Neuronal stem cell (in vitro differentiated cells): ENCODE results near the gene RFC5.

Experiments used
- DNase-seq: peaks from one replicate; pipeline ENCODE4 v3.0.0-alpha.2; 2013; ENCODE audit warnings: low spot score
- H2AFZ ChIP-seq: one replicate; pipeline ENCODE4 v1.6.1; 2013; ENCODE audit warnings: mild to moderate bottlenecking, low read length, inconsistent platforms
- H2AK5ac ChIP-seq: 2 replicates; pipeline ENCODE4 v1.6.1; 2013; ENCODE audit warnings: low read depth, mild to moderate bottlenecking, inconsistent platforms, low read length, moderate library complexity, mixed read lengths
- H2BK120ac ChIP-seq: 2 replicates; pipeline ENCODE4 v1.6.1; 2013; ENCODE audit warnings: low read depth, mild to moderate bottlenecking, inconsistent platforms, low read length, moderate library complexity, mixed read lengths
- H2BK12ac ChIP-seq: one replicate; pipeline ENCODE4 v1.6.1; 2013; ENCODE audit warnings: low read length, inconsistent platforms
- H2BK15ac ChIP-seq: 2 replicates; pipeline ENCODE4 v1.6.1; 2013; ENCODE audit warnings: mild to moderate bottlenecking, low read length, inconsistent platforms, mixed read lengths
- H2BK5ac ChIP-seq: one replicate; pipeline ENCODE4 v1.6.1; 2013; ENCODE audit warnings: inconsistent platforms, mild to moderate bottlenecking, low read length, moderate library complexity
- H3K14ac ChIP-seq: one replicate; pipeline ENCODE4 v1.6.1; 2013; ENCODE audit warnings: low read length, inconsistent platforms
- H3K18ac ChIP-seq: 2 replicates; pipeline ENCODE4 v1.6.1; 2013; ENCODE audit warnings: low read length, inconsistent platforms
- H3K23ac ChIP-seq: 2 replicates; pipeline ENCODE4 v1.6.1; 2013; ENCODE audit warnings: low read depth, mild to moderate bottlenecking, mixed read lengths, low read length, inconsistent platforms; ENCODE audit not compliant: poor library complexity
- H3K27ac ChIP-seq: replicated peaks from 3 replicates; pipeline ENCODE4 v1.5.1; 2013; ENCODE audit warnings: low read length, inconsistent platforms
- H3K27me3 ChIP-seq, 3 experiments: 2 replicates each; pipeline ENCODE4 v1.6.1; 2013; ENCODE audit warnings: low read length in 3 of 3, mild to moderate bottlenecking in 2 of 3, inconsistent platforms in 1 of 3, low read depth in 1 of 3, mixed read lengths in 1 of 3, moderate library complexity in 1 of 3; ENCODE audit not compliant: control insufficient read depth in 3 of 3, insufficient read depth in 3 of 3
- H3K36me3 ChIP-seq, 2 donors: replicated peaks in 1 of 2; 2 replicates each; pipeline ENCODE4 v1.6.1; 2013; ENCODE audit warnings: low read length in 2 of 2; ENCODE audit not compliant: control insufficient read depth in 2 of 2, insufficient read depth in 2 of 2
- H3K4ac ChIP-seq: 2 replicates; pipeline ENCODE4 v1.6.1; 2013; ENCODE audit warnings: inconsistent platforms, mild to moderate bottlenecking, low read length, moderate library complexity
- H3K4me1 ChIP-seq, 2 donors: 1 replicate in 1 of 2; 2 replicates in 1 of 2; pipeline ENCODE4 v1.6.1; 2013; ENCODE audit warnings: low read length in 2 of 2, low read depth in 1 of 2; ENCODE audit not compliant: control insufficient read depth in 2 of 2, insufficient read depth in 1 of 2
- H3K4me2 ChIP-seq: one replicate; pipeline ENCODE4 v1.6.1; 2013; ENCODE audit warnings: mild to moderate bottlenecking, low read length, inconsistent platforms; ENCODE audit not compliant: insufficient read depth, poor library complexity, severe bottlenecking
- H3K4me3 ChIP-seq, 2 donors: 2 replicates each; pipeline ENCODE4 v1.5.1; 2013; ENCODE audit warnings: low read length in 2 of 2, mild to moderate bottlenecking in 2 of 2, inconsistent platforms in 1 of 2, moderate library complexity in 1 of 2
- H3K79me1 ChIP-seq: one replicate; pipeline ENCODE4 v1.6.1; 2013; ENCODE audit warnings: low read depth, mild to moderate bottlenecking, inconsistent platforms, low read length, moderate library complexity
- H3K9ac ChIP-seq: one replicate; pipeline ENCODE4 v1.6.1; 2013; ENCODE audit warnings: mild to moderate bottlenecking, low read depth, low read length, inconsistent platforms; ENCODE audit not compliant: poor library complexity
- H3K9me3 ChIP-seq, 2 donors: replicated peaks in 1 of 2; 2 replicates each; pipeline versions ENCODE3 to v1.6.1; 2013; ENCODE audit warnings: low read length in 2 of 2, mild to moderate bottlenecking in 2 of 2, inconsistent platforms in 1 of 2, low read depth in 1 of 2, mixed read lengths in 1 of 2, moderate library complexity in 1 of 2; ENCODE audit not compliant: control insufficient read depth in 2 of 2, insufficient read depth in 1 of 2
- H4K8ac ChIP-seq: one replicate; pipeline ENCODE4 v1.6.1; 2013; ENCODE audit warnings: low read depth, mild to moderate bottlenecking, inconsistent platforms, low read length, moderate library complexity
- H4K91ac ChIP-seq: one replicate; pipeline ENCODE4 v1.6.1; 2013; ENCODE audit warnings: low read length, low read depth, mild to moderate bottlenecking, inconsistent platforms; ENCODE audit not compliant: poor library complexity
- WGBS, 2 donors: extraction: QIAGEN DNeasy Blood & Tissue Kit; methylation state at CpG; one replicate each; pipeline ENCODE4 v1.1.7; 2013; ENCODE audit warnings: missing lambda C conversion rate in 2 of 2, mixed read lengths in 1 of 2; ENCODE audit not compliant: insufficient read length in 2 of 2, insufficient replicate concordance in 1 of 2; ENCODE audit errors: extremely low coverage in 2 of 2; 5-methylcytosine and 5-hydroxymethylcytosine counted together

Gene RFC5

DNA sequence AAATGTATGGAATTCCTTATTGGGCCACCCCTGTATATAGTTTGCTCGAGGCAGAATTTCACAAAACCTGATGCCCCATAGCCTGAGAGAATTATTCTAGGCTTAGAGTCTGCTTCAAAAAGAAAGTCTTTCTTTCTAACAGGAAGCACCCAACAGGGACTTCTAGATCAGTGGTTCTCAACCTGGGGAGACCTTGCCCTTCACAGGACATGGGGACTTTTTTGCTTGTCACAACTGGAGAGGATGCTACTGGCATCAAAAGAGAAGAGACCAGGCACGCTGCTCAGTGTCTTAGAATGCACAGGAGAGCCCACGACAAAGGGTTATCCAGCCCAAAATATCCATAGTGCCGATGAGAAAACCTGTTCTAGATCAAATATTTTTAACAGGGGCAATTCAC, 25.6 kb downstream of the RFC5 start:
- Histone ChIP-seq H3K4me2 (no peak overlapping the region), H2BK120ac (no peak overlapping the region), H3K27ac (no peak overlapping the region), H3K9ac (no peak overlapping the region), H2BK12ac (no peak overlapping the region), H3K4me3 (no peak overlapping the region), H4K8ac (no peak overlapping the region), H3K9me3 (no peaks in the 10 kb centered on the region), H4K91ac (no peak overlapping the region), H3K23ac (no peak overlapping the region), H2BK5ac (no peak overlapping the region), H2BK15ac (no peak overlapping the region), H3K27me3 (no peaks in the 10 kb centered on the region), H3K18ac (no peak overlapping the region), H3K79me1 (no peaks in the 10 kb centered on the region), H3K4ac (no peak overlapping the region), H3K14ac (no peak overlapping the region), H2AK5ac (no peak overlapping the region), H2AFZ (no peak overlapping the region), H3K4me1 (no peaks in the 10 kb centered on the region), H3K36me3 (peaks cover 22 to 92% of the 10 kb centered on the region in 2 donors)
- no peak for DNase-seq
- no CpG with 5 or more reads among the region's 4 CpGs for WGBS, 2 donors

DNA sequence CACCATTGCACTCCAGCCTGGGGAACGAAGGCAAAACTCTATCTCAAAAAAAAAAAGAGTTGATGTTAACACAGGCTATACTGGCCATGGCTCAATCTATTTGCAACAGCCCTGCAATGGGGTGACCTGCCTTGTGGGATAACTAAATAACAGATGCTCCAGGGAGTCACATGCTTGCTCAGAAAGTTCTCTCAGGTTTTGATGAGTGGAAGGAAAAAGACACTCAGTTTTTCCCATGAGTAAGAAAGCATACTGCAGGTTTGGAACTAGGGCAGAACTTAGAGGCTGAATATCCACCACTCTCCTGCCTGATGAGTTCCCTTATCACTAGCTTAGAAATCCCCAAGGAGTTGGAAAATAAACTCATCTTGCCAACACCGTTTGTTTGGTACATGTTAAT, 27.6 kb downstream of the RFC5 start:
- no peak overlapping the region for H3K14ac ChIP-seq
- no peak overlapping the region for H4K91ac ChIP-seq
- H4K8ac ChIP-seq, result no peak overlapping the region
- no peak for DNase-seq
- no peak overlapping the region for H2AK5ac ChIP-seq
- no peak overlapping the region for H3K4me2 ChIP-seq
- H2BK15ac ChIP-seq, result no peak overlapping the region
- H2BK12ac ChIP-seq, result no peak overlapping the region
- H3K36me3 ChIP-seq, result peaks cover 20 to 92% of the 10 kb centered on the region in 2 donors
- no peak overlapping the region for H3K23ac ChIP-seq
- no peaks in the 10 kb centered on the region for H3K79me1 ChIP-seq
- no peak overlapping the region for H3K18ac ChIP-seq
- no peaks in the 10 kb centered on the region for H3K9me3 ChIP-seq
- H3K4ac ChIP-seq, result no peak overlapping the region
- H2BK5ac ChIP-seq, result no peak overlapping the region
- no peak overlapping the region for H3K27ac ChIP-seq
- no peak overlapping the region for H3K9ac ChIP-seq
- no peak overlapping the region for H2AFZ ChIP-seq
- H2BK120ac ChIP-seq, result no peak overlapping the region
- no peak overlapping the region for H3K4me3 ChIP-seq
- H3K4me1 ChIP-seq, result no peaks in the 10 kb centered on the region
- no peaks in the 10 kb centered on the region for H3K27me3 ChIP-seq
- WGBS, 2 donors, result no CpG with 5 or more reads among the region's 2 CpGs

DNA sequence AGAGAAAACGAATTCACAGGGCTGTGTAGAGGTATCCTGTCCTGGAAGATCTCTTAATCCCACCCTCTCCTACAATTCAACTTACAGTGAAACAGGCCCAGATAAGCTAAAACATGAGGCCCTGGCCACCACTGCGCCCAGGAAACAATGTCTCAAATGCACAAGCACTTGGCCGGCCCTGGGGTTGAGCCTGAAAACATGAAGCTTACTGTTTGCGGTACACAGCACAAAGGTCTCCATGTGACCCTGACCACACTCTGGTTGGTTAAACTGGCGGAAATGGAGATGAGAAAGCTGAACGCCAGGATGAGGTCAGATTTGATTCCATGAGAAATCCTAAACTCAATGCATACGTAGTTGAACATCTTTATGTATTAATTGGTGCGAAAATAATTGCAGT, 28.1 kb downstream of the RFC5 start:
- no peak overlapping the region for H2AFZ ChIP-seq
- no peak overlapping the region for H3K9ac ChIP-seq
- H2BK15ac ChIP-seq, result no peak overlapping the region
- H3K4me3 ChIP-seq, result no peak overlapping the region
- no peaks in the 10 kb centered on the region for H3K27me3 ChIP-seq
- H3K4me1 ChIP-seq, result no peaks in the 10 kb centered on the region
- no peak overlapping the region for H3K14ac ChIP-seq
- no peaks in the 10 kb centered on the region for H3K79me1 ChIP-seq
- no peak overlapping the region for H3K23ac ChIP-seq
- no peak overlapping the region for H2BK12ac ChIP-seq
- no peak overlapping the region for H3K4me2 ChIP-seq
- no CpG with 5 or more reads among the region's 8 CpGs for WGBS, 2 donors
- H2AK5ac ChIP-seq, result no peak overlapping the region
- H3K36me3 ChIP-seq, result peaks cover 18 to 92% of the 10 kb centered on the region in 2 donors
- H4K91ac ChIP-seq, result no peak overlapping the region
- no peak overlapping the region for H3K4ac ChIP-seq
- H2BK5ac ChIP-seq, result no peak overlapping the region
- H4K8ac ChIP-seq, result no peak overlapping the region
- no peak overlapping the region for H2BK120ac ChIP-seq
- H3K27ac ChIP-seq, result no peak overlapping the region
- no peak for DNase-seq
- no peaks in the 10 kb centered on the region for H3K9me3 ChIP-seq
- no peak overlapping the region for H3K18ac ChIP-seq

DNA sequence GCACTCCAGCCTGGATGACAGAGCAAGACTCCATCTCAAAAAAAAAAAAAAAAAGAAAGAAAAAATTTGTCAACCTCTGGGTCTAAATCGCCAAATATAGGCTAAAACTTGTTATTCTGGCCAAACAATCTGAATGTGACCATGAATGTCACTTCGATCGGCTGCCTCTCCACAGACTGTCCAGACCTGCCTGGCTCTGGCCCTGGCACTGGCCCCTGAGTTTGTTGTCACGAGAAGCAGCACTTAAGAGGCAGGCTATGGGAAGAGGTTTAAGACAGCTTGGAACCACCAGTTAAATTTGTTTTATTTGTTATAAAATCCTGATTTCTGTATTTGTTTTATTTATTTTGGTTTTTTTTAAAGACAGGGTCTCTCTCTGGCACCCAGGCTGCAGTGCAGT, 29.9 kb downstream of the RFC5 start:
- Histone ChIP-seq H3K14ac (no peak overlapping the region), H2AK5ac (no peak overlapping the region), H3K18ac (no peak overlapping the region), H4K8ac (no peak overlapping the region), H2BK12ac (no peak overlapping the region), H3K4ac (no peak overlapping the region), H3K4me2 (no peak overlapping the region), H3K79me1 (peaks cover 1% of the 10 kb centered on the region), H2AFZ (no peak overlapping the region), H3K36me3 (peaks cover 12 to 92% of the 10 kb centered on the region in 2 donors), H3K23ac (no peak overlapping the region), H2BK5ac (no peak overlapping the region), H2BK15ac (no peak overlapping the region), H3K27me3 (no peaks in the 10 kb centered on the region), H3K4me1 (no peaks in the 10 kb centered on the region), H3K9me3 (no peaks in the 10 kb centered on the region), H2BK120ac (no peak overlapping the region), H3K27ac (no peak overlapping the region), H4K91ac (no peak overlapping the region), H3K9ac (no peak overlapping the region), H3K4me3 (no peak overlapping the region)
- no peak for DNase-seq
- no CpG with 5 or more reads among the region's 4 CpGs for WGBS, 2 donors
